Tibial nerve (tissue), 4 donors: Measurements from ENCODE around the gene TBCCD1.

Source experiments
- CTCF ChIP-seq, 5 experiments: fragments of 200-600 bp in 3 of 5; fragments of 450-650 bp in 2 of 5; sonication (generic) in 3 of 5; IDR thresholded peaks; one replicate each; pipeline ENCODE4 v1.5.1; 2016 to 2019; ENCODE audit warnings: antibody characterized with exemption in 5 of 5, mild to moderate bottlenecking in 3 of 5, moderate library complexity in 2 of 5
- EP300 ChIP-seq, 2 donors: sonication (generic); formaldehyde crosslinking; IDR thresholded peaks; one replicate each; pipeline ENCODE4 v1.6.1; 2017; ENCODE audit warnings: antibody characterized with exemption in 2 of 2, mild to moderate bottlenecking in 1 of 2
- POLR2A ChIP-seq, 2 donors: fragments of 450-650 bp; IDR thresholded peaks; one replicate each; pipeline ENCODE4 v1.6.1; 2017; ENCODE audit warnings: antibody characterized with exemption in 2 of 2, mild to moderate bottlenecking in 2 of 2, moderate library complexity in 2 of 2

DNA sequence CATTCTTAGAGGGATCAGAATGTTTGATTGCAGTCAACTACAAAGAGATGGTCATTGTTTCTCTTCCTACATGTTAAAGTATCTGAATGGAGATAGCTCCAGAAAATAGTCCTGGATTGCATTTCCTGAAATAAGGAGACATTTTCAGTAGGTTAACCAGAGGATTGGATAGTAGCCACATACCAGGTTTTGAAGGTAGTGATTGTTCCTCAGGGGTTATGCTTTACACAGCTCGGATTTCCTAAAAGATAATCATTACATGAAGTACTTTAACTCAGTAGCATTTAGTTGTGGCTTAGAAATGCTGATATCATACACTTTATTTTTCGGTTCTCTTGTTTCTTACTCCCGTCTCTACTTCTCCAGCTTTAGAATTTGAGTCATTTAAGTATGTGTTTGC, 13.6 kb upstream of the TBCCD1 start:
- TF ChIP-seq POLR2A (IDR thresholded peaks at IDR 0.05) (no peak), CTCF (IDR thresholded peaks at IDR 0.05) (no peak), EP300 (IDR thresholded peaks at IDR 0.05) (no peak)
